ENCODE results near the gene MEAF6. TPM values are rescaled to one million over a fixed set of nuclear protein-coding genes. Genes with fewer than 3 reads are reported as not detected.

Gene MEAF6
- total and polyA plus RNA-seq, 2 donors (not counting 1 experiment from before 2014, with no cell fraction given): 49.4 to 56.0 TPM

DNA sequence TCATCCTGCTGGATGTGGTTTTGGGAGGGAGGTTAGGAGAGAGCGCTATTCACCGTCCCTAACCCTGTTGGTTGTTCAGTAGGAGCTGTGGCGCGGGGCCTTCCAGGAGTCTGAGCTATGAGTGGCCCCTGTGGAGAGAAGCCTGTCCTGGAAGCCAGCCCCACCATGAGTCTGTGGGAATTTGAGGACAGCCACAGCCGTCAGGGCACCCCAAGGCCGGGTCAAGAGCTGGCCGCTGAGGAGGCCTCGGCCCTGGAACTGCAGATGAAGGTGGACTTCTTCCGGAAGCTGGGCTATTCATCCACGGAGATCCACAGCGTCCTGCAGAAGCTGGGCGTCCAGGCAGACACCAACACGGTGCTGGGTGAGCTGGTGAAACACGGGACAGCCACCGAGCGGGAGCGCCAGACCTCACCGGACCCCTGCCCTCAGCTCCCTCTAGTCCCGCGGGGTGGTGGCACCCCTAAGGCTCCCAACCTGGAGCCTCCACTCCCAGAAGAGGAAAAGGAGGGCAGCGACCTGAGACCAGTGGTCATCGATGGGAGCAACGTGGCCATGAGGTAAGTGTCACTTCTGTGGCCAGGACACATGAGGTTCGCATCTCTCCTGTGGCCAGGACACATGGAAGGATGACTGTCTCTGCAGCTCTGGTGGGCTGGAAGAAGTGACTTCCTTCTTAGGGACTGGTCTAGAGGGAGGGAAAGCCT lies 39.0 kb downstream of the MEAF6 start:
- peaks cover 57% of the 10 kb centered on the region for H3K4me1 ChIP-seq (ENCODE audit: control insufficient read depth, extremely low read depth, insufficient read depth, low read length)
- H3K79me2 ChIP-seq (ENCODE audit: control insufficient read depth, insufficient read depth, low read length): peaks cover 50% of the 10 kb centered on the region
- H3K9ac ChIP-seq (ENCODE audit: insufficient read depth, low read length): peak overlapping the region; percentile 87
- peak in 1 of 2 donors; percentile 45 for DNase-seq (ENCODE audit: low read depth in 2 of 2)
- H4K20me1 ChIP-seq (ENCODE audit: control insufficient read depth, extremely low read depth, insufficient read depth, low read length): no peaks in the 10 kb centered on the region
- peak overlapping the region; percentile 79 to 85 (median 82) for H3K4me3 ChIP-seq (replicated peaks in 1 of 4; ENCODE audit: control extremely low read depth in 1 of 4, insufficient read depth in 1 of 4, low read depth in 3 of 4, low read length in 4 of 4)
- no peak overlapping the region for H2AFZ ChIP-seq (ENCODE audit: low read length)
- H3K4me2 ChIP-seq (ENCODE audit: extremely low read depth, insufficient read depth, low read length): peak overlapping the region; percentile 99
- H3K36me3 ChIP-seq (ENCODE audit: control insufficient read depth, insufficient read depth, low read length): peaks cover 12% of the 10 kb centered on the region
- no peak for TF ChIP-seq EZH2 (IDR thresholded peaks at IDR 0.05; ENCODE audit: low read length, missing control alignments)
- TF ChIP-seq, protein P1, sequence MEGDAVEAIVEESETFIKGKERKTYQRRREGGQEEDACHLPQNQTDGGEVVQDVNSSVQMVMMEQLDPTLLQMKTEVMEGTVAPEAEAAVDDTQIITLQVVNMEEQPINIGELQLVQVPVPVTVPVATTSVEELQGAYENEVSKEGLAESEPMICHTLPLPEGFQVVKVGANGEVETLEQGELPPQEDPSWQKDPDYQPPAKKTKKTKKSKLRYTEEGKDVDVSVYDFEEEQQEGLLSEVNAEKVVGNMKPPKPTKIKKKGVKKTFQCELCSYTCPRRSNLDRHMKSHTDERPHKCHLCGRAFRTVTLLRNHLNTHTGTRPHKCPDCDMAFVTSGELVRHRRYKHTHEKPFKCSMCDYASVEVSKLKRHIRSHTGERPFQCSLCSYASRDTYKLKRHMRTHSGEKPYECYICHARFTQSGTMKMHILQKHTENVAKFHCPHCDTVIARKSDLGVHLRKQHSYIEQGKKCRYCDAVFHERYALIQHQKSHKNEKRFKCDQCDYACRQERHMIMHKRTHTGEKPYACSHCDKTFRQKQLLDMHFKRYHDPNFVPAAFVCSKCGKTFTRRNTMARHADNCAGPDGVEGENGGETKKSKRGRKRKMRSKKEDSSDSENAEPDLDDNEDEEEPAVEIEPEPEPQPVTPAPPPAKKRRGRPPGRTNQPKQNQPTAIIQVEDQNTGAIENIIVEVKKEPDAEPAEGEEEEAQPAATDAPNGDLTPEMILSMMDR (conservative IDR thresholded peaks at IDR 0.05 in 1 of 2, IDR thresholded peaks at IDR 0.05 in 1 of 2; ENCODE audit: low read depth in 1 of 2, low read length in 2 of 2): no peak
- H3K27me3 ChIP-seq (ENCODE audit: control insufficient read depth, insufficient read depth, low read length): no peaks in the 10 kb centered on the region
- H3K9me3 ChIP-seq (ENCODE audit: control insufficient read depth, insufficient read depth, low read depth, low read length): no peaks in the 10 kb centered on the region
- H3K27ac ChIP-seq (ENCODE audit: insufficient read depth, low read length): peak overlapping the region; percentile 92

DNA sequence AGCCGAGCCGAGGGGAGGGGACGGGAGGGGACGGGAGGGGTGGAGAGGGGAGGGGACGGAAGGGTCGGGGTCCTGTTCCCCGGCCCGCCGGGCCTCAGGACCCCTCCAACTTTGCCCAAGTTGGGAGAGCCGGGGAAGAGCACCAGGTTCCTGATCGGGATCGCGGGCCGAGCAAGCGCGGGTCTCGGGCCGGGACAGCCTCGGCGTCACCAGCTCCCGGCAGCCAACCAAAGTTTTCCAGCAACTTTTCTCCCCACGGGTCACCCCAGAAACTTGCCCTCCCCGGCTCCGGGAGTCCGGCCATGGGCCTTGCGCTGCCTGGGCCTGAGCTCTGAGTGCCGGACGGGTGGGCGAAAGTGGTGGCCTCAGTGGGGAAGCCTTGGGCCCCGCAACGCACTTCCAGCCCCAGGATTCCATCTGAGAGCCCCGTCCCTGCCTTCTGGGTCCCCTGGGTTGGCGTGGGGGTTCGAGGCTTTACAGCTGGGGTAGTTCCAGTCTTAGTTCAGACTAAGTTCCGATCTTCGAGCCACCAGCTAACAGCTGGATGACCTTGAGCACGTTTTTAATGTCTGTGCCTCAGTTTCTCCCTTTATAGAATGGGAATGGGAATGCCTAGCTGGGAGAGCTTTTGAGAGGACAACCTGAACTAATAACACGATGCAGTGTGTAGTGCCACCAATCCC lies 39.7 kb downstream of the MEAF6 start:
- H3K9ac ChIP-seq (ENCODE audit: insufficient read depth, low read length): peak overlapping the region; percentile 87
- no peaks in the 10 kb centered on the region for H4K20me1 ChIP-seq (ENCODE audit: control insufficient read depth, extremely low read depth, insufficient read depth, low read length)
- H3K27ac ChIP-seq (ENCODE audit: insufficient read depth, low read length): peak overlapping the region; percentile 92
- DNase-seq (ENCODE audit: low read depth in 2 of 2): peak in 1 of 2 donors; percentile 42
- peaks cover 46% of the 10 kb centered on the region for H3K79me2 ChIP-seq (ENCODE audit: control insufficient read depth, insufficient read depth, low read length)
- peaks cover 52% of the 10 kb centered on the region for H3K4me1 ChIP-seq (ENCODE audit: control insufficient read depth, extremely low read depth, insufficient read depth, low read length)
- no peaks in the 10 kb centered on the region for H3K9me3 ChIP-seq (ENCODE audit: control insufficient read depth, insufficient read depth, low read depth, low read length)
- H3K4me3 ChIP-seq (replicated peaks in 1 of 4; ENCODE audit: control extremely low read depth in 1 of 4, insufficient read depth in 1 of 4, low read depth in 3 of 4, low read length in 4 of 4): peak overlapping the region; percentile 79 to 85 (median 82)
- no peak overlapping the region for H2AFZ ChIP-seq (ENCODE audit: low read length)
- peaks cover 9% of the 10 kb centered on the region for H3K36me3 ChIP-seq (ENCODE audit: control insufficient read depth, insufficient read depth, low read length)
- H3K27me3 ChIP-seq (ENCODE audit: control insufficient read depth, insufficient read depth, low read length): no peaks in the 10 kb centered on the region
- peak overlapping the region; percentile 99 for H3K4me2 ChIP-seq (ENCODE audit: extremely low read depth, insufficient read depth, low read length)
- TF ChIP-seq, protein P1 (conservative IDR thresholded peaks at IDR 0.05 in 1 of 2, IDR thresholded peaks at IDR 0.05 in 1 of 2; ENCODE audit: low read depth in 1 of 2, low read length in 2 of 2): no peak
- TF ChIP-seq EZH2 (IDR thresholded peaks at IDR 0.05; ENCODE audit: low read length, missing control alignments): no peak

DNA sequence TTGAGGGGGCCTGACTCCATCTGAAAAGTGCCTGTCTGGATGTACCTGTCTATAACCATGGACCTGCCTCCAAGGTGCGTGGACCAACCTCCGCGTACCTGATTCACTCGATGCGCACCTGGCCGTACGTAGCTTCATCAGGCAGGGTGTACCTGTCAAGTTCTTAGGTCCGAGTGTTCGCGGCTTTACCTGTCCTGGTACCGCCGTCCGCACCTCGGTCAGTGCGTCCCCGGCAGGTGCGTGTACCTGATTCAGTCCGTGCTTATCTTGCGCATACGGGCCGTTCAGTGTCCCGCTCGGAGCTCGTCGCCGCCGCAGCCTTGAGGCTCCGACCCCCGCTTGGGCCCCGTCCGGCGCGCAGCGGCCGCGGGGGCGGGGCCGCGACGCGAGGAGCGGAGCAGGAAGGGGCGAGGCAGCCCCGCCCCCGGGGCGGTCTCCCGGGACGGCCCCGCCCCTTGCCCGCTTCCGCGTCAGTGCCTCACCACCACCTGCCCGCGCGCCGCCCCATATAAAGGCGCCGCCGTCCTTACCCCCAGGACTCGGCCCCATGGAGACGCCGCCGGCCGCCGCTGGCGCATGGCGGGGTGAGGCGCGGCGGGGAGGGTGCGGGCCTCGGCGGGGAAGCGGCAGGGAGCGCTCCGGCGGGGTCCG lies 40.4 kb downstream of the MEAF6 start, which contains the start of gene ZC3H12A:
ZC3H12A (plus strand) TSS at position 535 of the 651 bp plus-strand sequence. CDS start 917 bp downstream, outside the sequence.
- no peaks in the 10 kb centered on the region for H4K20me1 ChIP-seq (ENCODE audit: control insufficient read depth, extremely low read depth, insufficient read depth, low read length)
- H3K9me3 ChIP-seq (ENCODE audit: control insufficient read depth, insufficient read depth, low read depth, low read length): no peaks in the 10 kb centered on the region
- peak within 1 kb of the TSS; percentile 87 for H3K9ac ChIP-seq (ENCODE audit: insufficient read depth, low read length)
- peaks cover 42% of the 10 kb centered on the region for H3K79me2 ChIP-seq (ENCODE audit: control insufficient read depth, insufficient read depth, low read length)
- no peak for TF ChIP-seq EZH2 (IDR thresholded peaks at IDR 0.05; ENCODE audit: low read length, missing control alignments)
- TF ChIP-seq, protein P1 (conservative IDR thresholded peaks at IDR 0.05 in 1 of 2, IDR thresholded peaks at IDR 0.05 in 1 of 2; ENCODE audit: low read depth in 1 of 2, low read length in 2 of 2): no peak
- peaks cover 49% of the 10 kb centered on the region for H3K4me1 ChIP-seq (ENCODE audit: control insufficient read depth, extremely low read depth, insufficient read depth, low read length)
- H3K27ac ChIP-seq (ENCODE audit: insufficient read depth, low read length): peak within 1 kb of the TSS; percentile 92
- peak within 1 kb of the TSS; percentile 80 to 85 (median 84) for H3K4me3 ChIP-seq (replicated peaks in 1 of 4; ENCODE audit: control extremely low read depth in 1 of 4, insufficient read depth in 1 of 4, low read depth in 3 of 4, low read length in 4 of 4)
- peak; percentile 84 to 85 for DNase-seq (ENCODE audit: low read depth in 2 of 2)
- H3K27me3 ChIP-seq (ENCODE audit: control insufficient read depth, insufficient read depth, low read length): no peaks in the 10 kb centered on the region
- peaks cover 9% of the 10 kb centered on the region for H3K36me3 ChIP-seq (ENCODE audit: control insufficient read depth, insufficient read depth, low read length)
- peak within 1 kb of the TSS; percentile 89 for H2AFZ ChIP-seq (ENCODE audit: low read length)
- H3K4me2 ChIP-seq (ENCODE audit: extremely low read depth, insufficient read depth, low read length): peak within 1 kb of the TSS; percentile 100

All from fibroblast of lung (primary cell).